Endothelial cell of umbilical vein (primary cell): ENCODE measurements around the gene CEP57L1. TPM values are rescaled to one million over a fixed set of nuclear protein-coding genes. Genes with fewer than 3 reads are reported as not detected.

Experiments used
- BruUV-seq: library from RNA; stranded (reverse); fragments of 400-500 nt; replicated peaks from 2 replicates; lab custom pipeline; 2021; lab: Mats Ljungman, UMichigan
- CTCF ChIA-PET: fragments of 300-600, 350-600 bp; sonication (Branson Sonifier 250); formaldehyde crosslinking; loops from one replicate; lab custom pipeline; 2021; ENCODE audit warnings: antibody characterized with exemption, inconsistent platforms; lab: Charles Lee
- POLR2A ChIA-PET: fragments of 300-600, 350-600 bp; sonication (Branson Sonifier 250); formaldehyde crosslinking; loops from one replicate; lab custom pipeline; 2021; ENCODE audit warnings: antibody characterized with exemption, inconsistent platforms; lab: Charles Lee
- DNase-seq: peaks from one replicate; pipeline ENCODE4 v3.0.0-alpha.2; 2011; ENCODE audit warnings: low read depth, low spot score
- FAIRE-seq: peaks from 2 replicates; lab custom pipeline; 2011; peaks lifted over from hg19 to GRCh38; lab: Jason Lieb, UNC
- H2AFZ ChIP-seq: 2 replicates; pipeline ENCODE4 v1.6.0; 2012; ENCODE audit warnings: low read depth, low read length, control low read depth, inconsistent platforms
- H3K27ac ChIP-seq: 2 replicates; pipeline ENCODE4 v1.5.1; 2011; ENCODE audit warnings: low read depth, mild to moderate bottlenecking, control low read depth, low read length, moderate library complexity; ENCODE audit not compliant: insufficient read depth
- H3K27me3 ChIP-seq, 2 experiments: 2 replicates each; pipeline versions ENCODE4 v1.6.0 to v1.6.1; 2011; ENCODE audit warnings: low read length in 2 of 2, mixed read lengths in 1 of 2; ENCODE audit not compliant: control insufficient read depth in 2 of 2, insufficient read depth in 2 of 2
- H3K36me3 ChIP-seq, 2 experiments: 2 replicates in 1 of 2; 3 replicates in 1 of 2; pipeline ENCODE4 v1.5.1; 2011; ENCODE audit warnings: low read length in 2 of 2, mild to moderate bottlenecking in 1 of 2, moderate library complexity in 1 of 2; ENCODE audit not compliant: control insufficient read depth in 2 of 2, insufficient read depth in 2 of 2; ENCODE audit errors: extremely low read depth in 1 of 2
- H3K4me1 ChIP-seq: 3 replicates; pipeline ENCODE4 v1.5.1; 2011; ENCODE audit warnings: mild to moderate bottlenecking, low read length; ENCODE audit not compliant: control insufficient read depth, insufficient read depth; ENCODE audit errors: extremely low read depth
- H3K4me2 ChIP-seq: 2 replicates; pipeline ENCODE4 v1.6.1; 2011; ENCODE audit warnings: low read length, control low read depth, mixed read lengths; ENCODE audit not compliant: insufficient read depth
- H3K4me3 ChIP-seq, 3 experiments: fragments of 200-600 bp in 1 of 3; sonication (generic), shearing (Covaris generic) in 1 of 3; replicated peaks in 1 of 3; 2 replicates each; pipeline ENCODE4 v1.5.1; 2011 to 2016; ENCODE audit warnings: control low read depth in 3 of 3, low read length in 3 of 3, mild to moderate bottlenecking in 2 of 3, inconsistent platforms in 1 of 3, low read depth in 1 of 3, moderate library complexity in 1 of 3; ENCODE audit not compliant: insufficient read depth in 1 of 3
- H3K79me2 ChIP-seq: 2 replicates; pipeline ENCODE4 v1.6.0; 2012; ENCODE audit warnings: low read length, inconsistent platforms; ENCODE audit not compliant: control insufficient read depth, insufficient read depth
- H3K9ac ChIP-seq: replicated peaks from 2 replicates; pipeline ENCODE3; 2011; ENCODE audit warnings: low read length, control low read depth; ENCODE audit not compliant: insufficient read depth; ENCODE audit errors: extremely low read depth
- H3K9me1 ChIP-seq: replicated peaks from 3 replicates; pipeline ENCODE4 v1.6.0; 2011; ENCODE audit warnings: mild to moderate bottlenecking, low read length; ENCODE audit not compliant: control insufficient read depth, insufficient read depth; ENCODE audit errors: extremely low read depth
- H3K9me3 ChIP-seq: replicated peaks from 2 replicates; pipeline ENCODE4 v1.5.1; 2012; ENCODE audit warnings: low read length, inconsistent platforms; ENCODE audit not compliant: control insufficient read depth, insufficient read depth
- H4K20me1 ChIP-seq: replicated peaks from 2 replicates; pipeline ENCODE3; 2011; ENCODE audit warnings: mild to moderate bottlenecking, low read length; ENCODE audit not compliant: control insufficient read depth, insufficient read depth; ENCODE audit errors: extremely low read depth
- FOS ChIP-seq: IDR thresholded peaks from 2 replicates; pipeline ENCODE4 v1.6.1; 2011; ENCODE audit warnings: mild to moderate bottlenecking, low read length, moderate library complexity, borderline replicate concordance; ENCODE audit not compliant: insufficient read depth
- GATA2 ChIP-seq: IDR thresholded peaks from 2 replicates; pipeline ENCODE4 v1.7.0; 2011; ENCODE audit warnings: low read depth, mild to moderate bottlenecking, moderate library complexity, mixed read lengths, low read length; ENCODE audit not compliant: insufficient read length, insufficient read depth
- JUN ChIP-seq: IDR thresholded peaks from 2 replicates; pipeline ENCODE4 v1.6.1; 2011; ENCODE audit warnings: borderline replicate concordance, low read depth; ENCODE audit not compliant: insufficient read length, insufficient read depth
- MYC ChIP-seq: IDR thresholded peaks from one replicate; pipeline ENCODE4 v1.6.1; 2011; ENCODE audit warnings: mild to moderate bottlenecking, low read depth, low read length
- POLR2AphosphoS5 ChIP-seq: IDR thresholded peaks from 2 replicates; pipeline ENCODE4 v1.6.1; 2012; ENCODE audit warnings: low read depth, mild to moderate bottlenecking, control low read depth, low read length, moderate library complexity; ENCODE audit not compliant: insufficient read depth
- dilution Hi-C: fragments of 300-500 bp; cut with MboI; formaldehyde crosslinking; loops from one replicate; pipeline ENCODE4 v1.15.0; 2019; ENCODE audit warnings: low sequenced_read_pairs; ENCODE audit not compliant: extremely low pct_ligation_motif_present
- intact Hi-C: fragments of 100-400 bp; cut with micrococcal nuclease; formaldehyde crosslinking; loops from one replicate; pipeline ENCODE4 v1.10.0; 2022
- polyA plus RNA-seq, 4 experiments: library from polyadenylated mRNA; depleted of rRNA in 3 of 4; stranded (reverse) in 3 of 4; unstranded in 1 of 4; fragments of >200 nt; gene quantifications; 2 replicates each; pipeline versions ENCODE4 v1.2.1 to v1.2.3, GENCODE V29; 2011 to 2012; ENCODE audit warnings: missing spikeins in 1 of 4
- total RNA-seq: library from RNA; stranded (reverse); gene quantifications from 2 replicates; pipeline ENCODE4 v1.2.3, GENCODE V29; 2021
- TF ChIP-seq, protein P1 (sequence below), 2 donors: IDR thresholded peaks; 1 replicate in 1 of 2; 2 replicates in 1 of 2; pipeline ENCODE4 v1.5.1; 2011; ENCODE audit warnings: low read length in 2 of 2, mild to moderate bottlenecking in 2 of 2, moderate library complexity in 2 of 2, control low read depth in 1 of 2, inconsistent platforms in 1 of 2, low read depth in 1 of 2; ENCODE audit not compliant: insufficient read depth in 1 of 2; ENCODE audit errors: extremely low read depth in 1 of 2
- TF ChIP-seq, protein P2 (sequence below): IDR thresholded peaks from 2 replicates; pipeline ENCODE4 v1.6.1; 2011; ENCODE audit not compliant: insufficient read depth, insufficient read length

CEP57L1 gene
- total and polyA plus RNA-seq, 2 donors (not counting 3 experiments of a cell fraction or from before 2014, with no cell fraction given), result 7.8 to 20.9 TPM

DNA sequence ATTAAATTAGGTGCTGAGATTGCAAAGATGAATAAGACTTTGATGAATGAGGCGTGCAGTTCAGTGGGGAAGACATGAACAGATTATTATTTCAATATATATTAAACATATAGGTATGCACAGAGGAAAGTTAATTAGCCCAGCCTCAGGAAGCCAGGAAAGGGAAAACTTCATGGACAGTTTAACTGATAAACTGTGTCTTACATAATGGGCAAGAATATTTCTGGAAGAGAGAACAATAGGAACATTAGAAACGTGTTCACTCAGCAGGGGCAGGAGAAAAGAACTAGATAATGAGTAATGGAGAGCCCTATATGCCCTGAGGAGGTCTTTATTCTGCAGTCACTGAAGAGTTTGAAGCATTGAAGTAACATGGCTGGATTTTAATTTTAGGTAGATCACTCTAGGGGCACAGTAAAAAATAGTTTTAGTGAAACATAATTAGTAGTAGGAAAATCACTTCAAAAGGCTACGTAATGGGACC, 23.6 kb downstream of the CEP57L1 start:
- Histone ChIP-seq H3K4me2 (no peak overlapping the region), H3K27me3 (no peaks in the 10 kb centered on the region), H4K20me1 (no peaks in the 10 kb centered on the region), H3K4me3 (no peak overlapping the region), H3K9ac (no peak overlapping the region), H3K36me3 (no peaks in the 10 kb centered on the region), H3K79me2 (peaks cover 34% of the 10 kb centered on the region), H3K4me1 (no peaks in the 10 kb centered on the region), H3K9me3 (no peaks in the 10 kb centered on the region), H2AFZ (no peak overlapping the region), H3K9me1 (no peaks in the 10 kb centered on the region), H3K27ac (no peak overlapping the region)
- TF ChIP-seq JUN, result no peak
- TF ChIP-seq, protein P1, sequence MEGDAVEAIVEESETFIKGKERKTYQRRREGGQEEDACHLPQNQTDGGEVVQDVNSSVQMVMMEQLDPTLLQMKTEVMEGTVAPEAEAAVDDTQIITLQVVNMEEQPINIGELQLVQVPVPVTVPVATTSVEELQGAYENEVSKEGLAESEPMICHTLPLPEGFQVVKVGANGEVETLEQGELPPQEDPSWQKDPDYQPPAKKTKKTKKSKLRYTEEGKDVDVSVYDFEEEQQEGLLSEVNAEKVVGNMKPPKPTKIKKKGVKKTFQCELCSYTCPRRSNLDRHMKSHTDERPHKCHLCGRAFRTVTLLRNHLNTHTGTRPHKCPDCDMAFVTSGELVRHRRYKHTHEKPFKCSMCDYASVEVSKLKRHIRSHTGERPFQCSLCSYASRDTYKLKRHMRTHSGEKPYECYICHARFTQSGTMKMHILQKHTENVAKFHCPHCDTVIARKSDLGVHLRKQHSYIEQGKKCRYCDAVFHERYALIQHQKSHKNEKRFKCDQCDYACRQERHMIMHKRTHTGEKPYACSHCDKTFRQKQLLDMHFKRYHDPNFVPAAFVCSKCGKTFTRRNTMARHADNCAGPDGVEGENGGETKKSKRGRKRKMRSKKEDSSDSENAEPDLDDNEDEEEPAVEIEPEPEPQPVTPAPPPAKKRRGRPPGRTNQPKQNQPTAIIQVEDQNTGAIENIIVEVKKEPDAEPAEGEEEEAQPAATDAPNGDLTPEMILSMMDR (IDR thresholded peaks at IDR 0.05; ENCODE audit: extremely low read depth in 1 of 2, insufficient read depth in 1 of 2, low read depth in 1 of 2, low read length in 2 of 2), result no peak
- no peak for TF ChIP-seq POLR2AphosphoS5
- TF ChIP-seq FOS, result no peak
- no peak for TF ChIP-seq MYC
- TF ChIP-seq GATA2, result no peak
- TF ChIP-seq, protein P2, sequence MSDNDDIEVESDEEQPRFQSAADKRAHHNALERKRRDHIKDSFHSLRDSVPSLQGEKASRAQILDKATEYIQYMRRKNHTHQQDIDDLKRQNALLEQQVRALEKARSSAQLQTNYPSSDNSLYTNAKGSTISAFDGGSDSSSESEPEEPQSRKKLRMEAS, result no peak
- BruUV-seq, result no TSS peak
- POLR2A ChIA-PET, result no interaction called here
- CTCF ChIA-PET, result interaction anchor here (1.2 kb wide), 1 partner anchor 46 kb away, joined by 3 read pairs; no protein-coding TSS in a partner anchor
- intact Hi-C loops, result no loop called here
- DNase-seq, result peak; percentile 21
- no peak for FAIRE-seq
- dilution Hi-C loops, result no loop called here
